ENCODE measurements around the gene DCTN2.

- TF ChIP-seq CTCF (IDR thresholded peaks at IDR 0.05) (no peak), POLR2A (IDR thresholded peaks at IDR 0.05) (no peak)
These were observed 55.4 kb downstream of the DCTN2 start for GRCh38 chr12:57491393-57492280.

Measured in heart left ventricle (tissue), 13 donors.